ENCODE measurements around the gene PRKCA.
A peak's percentile ranks its signal among the peaks of the same experiment; 100 is the strongest.

The PRKCA gene

DNA sequence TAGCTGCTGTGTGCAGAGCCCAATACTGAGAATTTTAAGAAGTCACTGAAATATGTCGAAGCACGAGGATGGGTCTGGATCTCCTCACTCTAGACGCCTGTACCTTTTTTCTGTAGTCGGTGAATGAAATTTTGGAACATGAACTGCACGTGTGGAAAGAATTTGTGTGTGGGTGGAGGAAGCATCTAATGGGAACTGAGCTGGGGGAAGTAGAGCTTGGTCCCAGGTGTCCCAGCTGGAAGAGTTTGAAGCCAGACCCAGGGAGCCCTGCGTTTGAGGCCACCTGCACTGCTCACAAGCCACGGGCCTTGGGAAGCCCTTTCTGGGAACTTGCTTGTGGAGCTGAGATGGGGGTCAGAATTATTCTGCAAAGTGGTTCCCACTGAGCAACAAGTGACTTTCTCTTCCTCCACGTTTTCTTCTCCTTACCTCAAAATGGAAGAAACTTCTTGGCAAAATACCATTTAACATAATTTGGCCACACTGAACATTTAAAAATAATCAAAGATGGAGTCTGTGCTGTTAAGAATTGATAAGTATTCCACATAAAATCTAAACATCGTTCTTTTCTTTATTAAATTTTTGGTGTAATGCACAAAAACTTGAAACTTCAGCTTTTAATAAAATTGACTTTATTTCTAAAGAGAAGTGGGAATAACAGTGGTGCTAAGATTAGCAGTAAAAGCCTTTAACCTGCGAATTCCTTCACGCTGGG is 163.8 kb downstream of the PRKCA start:
- H3K9ac ChIP-seq (ENCODE audit: low read length) = no peak overlapping the region
- H3K36me3 ChIP-seq (ENCODE audit: insufficient read depth, low read length) = no peaks in the 10 kb centered on the region
- H3K4me1 ChIP-seq (ENCODE audit: insufficient read depth, low read length) = peaks cover 65% of the 10 kb centered on the region
- H3K27ac ChIP-seq (ENCODE audit: low read depth, low read length) = peak overlapping the region; percentile 70
- no peaks in the 10 kb centered on the region for H3K9me3 ChIP-seq (ENCODE audit: low read length)
- H3K4me3 ChIP-seq (ENCODE audit: low read depth in 1 of 2, low read length in 2 of 2) = no peak overlapping the region
- no peaks in the 10 kb centered on the region for H3K27me3 ChIP-seq (ENCODE audit: control insufficient read depth in 1 of 2, insufficient read depth in 2 of 2, low read length in 2 of 2)

DNA sequence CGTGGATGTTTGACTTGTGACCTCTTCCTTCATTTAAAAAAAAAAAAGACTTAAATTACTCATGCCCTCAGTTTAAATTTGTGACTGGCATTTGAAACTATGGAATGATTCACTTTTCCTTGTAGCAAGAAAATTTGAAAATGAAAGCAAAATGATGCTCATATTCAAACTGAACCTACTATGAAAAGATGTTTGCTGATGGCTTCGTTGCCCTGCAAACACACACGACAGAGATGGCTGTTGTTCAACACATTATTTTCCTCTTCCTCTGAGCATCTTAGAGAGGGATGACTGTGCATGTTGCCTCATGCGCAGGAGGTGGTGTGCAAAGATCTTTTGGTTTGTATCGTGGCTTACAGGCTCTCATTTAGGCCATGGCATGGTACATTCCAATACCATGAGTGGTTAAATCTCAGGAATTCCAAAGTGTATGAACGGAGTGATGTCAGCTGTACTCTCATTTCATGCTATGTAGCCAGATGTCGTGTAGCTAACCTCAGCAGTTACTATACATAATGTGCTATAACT is 164.5 kb downstream of the PRKCA start:
- peak overlapping the region; percentile 70 for H3K27ac ChIP-seq (ENCODE audit: low read depth, low read length)
- H3K36me3 ChIP-seq (ENCODE audit: insufficient read depth, low read length) = no peaks in the 10 kb centered on the region
- no peak overlapping the region for H3K9ac ChIP-seq (ENCODE audit: low read length)
- no peak overlapping the region for H3K4me3 ChIP-seq (ENCODE audit: low read depth in 1 of 2, low read length in 2 of 2)
- H3K9me3 ChIP-seq (ENCODE audit: low read length) = no peaks in the 10 kb centered on the region
- no peaks in the 10 kb centered on the region for H3K27me3 ChIP-seq (ENCODE audit: control insufficient read depth in 1 of 2, insufficient read depth in 2 of 2, low read length in 2 of 2)
- peaks cover 59% of the 10 kb centered on the region for H3K4me1 ChIP-seq (ENCODE audit: insufficient read depth, low read length)

DNA sequence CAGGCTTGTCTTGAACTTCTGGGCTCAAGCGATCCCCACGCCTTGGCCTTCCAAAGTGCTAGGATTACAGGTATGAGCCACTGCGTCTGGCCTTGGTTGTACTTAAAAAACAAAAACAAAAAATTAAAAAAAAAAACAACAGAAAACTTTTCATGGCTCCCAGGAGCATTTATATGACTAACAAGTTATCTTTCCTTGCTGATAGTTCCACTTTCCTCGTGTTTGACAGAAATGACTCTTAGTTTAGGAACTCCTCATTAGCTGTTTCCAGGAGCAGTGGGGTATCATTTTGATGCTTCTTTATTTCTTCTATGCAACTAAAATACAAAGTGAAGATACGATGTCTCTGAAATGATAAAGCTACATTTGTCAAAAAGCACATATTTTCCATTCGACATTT is 165.4 kb downstream of the PRKCA start:
- H3K4me1 ChIP-seq (ENCODE audit: insufficient read depth, low read length) = peaks cover 55% of the 10 kb centered on the region
- H3K36me3 ChIP-seq (ENCODE audit: insufficient read depth, low read length) = no peaks in the 10 kb centered on the region
- no peak overlapping the region for H3K27ac ChIP-seq (ENCODE audit: low read depth, low read length)
- no peak overlapping the region for H3K4me3 ChIP-seq (ENCODE audit: low read depth in 1 of 2, low read length in 2 of 2)
- H3K9me3 ChIP-seq (ENCODE audit: low read length) = no peaks in the 10 kb centered on the region
- no peaks in the 10 kb centered on the region for H3K27me3 ChIP-seq (ENCODE audit: control insufficient read depth in 1 of 2, insufficient read depth in 2 of 2, low read length in 2 of 2)
- H3K9ac ChIP-seq (ENCODE audit: low read length) = no peak overlapping the region

DNA sequence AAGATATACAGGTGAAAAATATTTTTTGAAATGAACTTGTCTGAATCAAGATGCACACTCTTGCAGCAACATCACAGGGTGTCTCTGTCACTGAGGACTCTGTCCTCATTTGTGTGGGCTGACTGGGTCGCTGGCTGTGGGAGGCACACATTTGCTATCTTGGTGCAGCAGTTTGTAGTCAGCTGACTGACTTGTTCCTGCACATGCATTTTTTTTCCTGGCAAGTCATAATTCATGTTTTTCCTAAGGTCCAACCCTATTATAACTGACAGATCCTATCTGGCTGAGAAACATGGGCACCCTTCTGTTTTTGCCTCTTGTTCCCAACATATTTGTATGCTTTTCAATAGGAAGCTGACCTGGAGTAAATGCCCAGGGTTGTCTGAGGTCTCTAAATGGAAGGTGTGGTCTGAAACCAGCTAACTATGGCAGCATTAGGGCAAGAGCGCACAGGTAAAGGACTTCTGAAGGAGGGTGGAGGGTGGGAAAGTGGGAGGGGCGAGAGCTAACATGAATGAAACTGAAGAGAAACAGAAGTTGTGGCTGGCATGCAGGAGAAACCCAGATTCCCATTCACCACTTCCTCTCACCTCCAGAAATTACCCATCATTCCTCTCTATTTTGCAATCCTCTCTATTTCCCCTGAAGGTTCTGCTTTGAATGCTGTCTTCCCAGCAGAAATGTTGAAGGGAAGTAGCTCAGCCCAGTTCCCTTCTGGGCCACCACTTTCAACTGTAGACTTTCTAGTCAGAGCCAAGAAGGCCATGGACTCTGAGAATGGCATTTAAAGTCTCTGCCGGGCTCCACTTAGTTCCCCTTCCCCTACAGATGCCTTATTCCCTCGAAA is 166.1 kb downstream of the PRKCA start:
- H3K4me1 ChIP-seq (ENCODE audit: insufficient read depth, low read length) = peaks cover 50% of the 10 kb centered on the region
- no peaks in the 10 kb centered on the region for H3K27me3 ChIP-seq (ENCODE audit: control insufficient read depth in 1 of 2, insufficient read depth in 2 of 2, low read length in 2 of 2)
- H3K36me3 ChIP-seq (ENCODE audit: insufficient read depth, low read length) = no peaks in the 10 kb centered on the region
- no peak overlapping the region for H3K27ac ChIP-seq (ENCODE audit: low read depth, low read length)
- no peak overlapping the region for H3K9ac ChIP-seq (ENCODE audit: low read length)
- no peak overlapping the region for H3K4me3 ChIP-seq (ENCODE audit: low read depth in 1 of 2, low read length in 2 of 2)
- H3K9me3 ChIP-seq (ENCODE audit: low read length) = no peaks in the 10 kb centered on the region

DNA sequence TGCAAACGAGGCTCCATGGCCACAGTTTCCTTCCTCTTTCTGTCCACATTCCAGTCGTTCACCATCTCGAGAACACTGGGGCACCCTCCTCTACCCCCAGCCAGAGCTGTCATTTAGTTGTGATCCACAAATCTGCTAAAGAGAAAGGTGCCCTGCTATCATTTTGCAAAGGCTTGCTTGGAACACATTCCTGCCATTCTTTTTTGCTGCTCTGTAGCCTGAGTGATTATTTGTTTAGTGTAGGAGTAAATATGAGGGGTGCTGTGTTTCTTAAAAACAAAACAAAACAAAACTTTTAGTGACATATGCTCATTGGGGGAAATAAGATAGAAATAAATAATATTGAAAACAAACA is 166.7 kb downstream of the PRKCA start:
- no peaks in the 10 kb centered on the region for H3K36me3 ChIP-seq (ENCODE audit: insufficient read depth, low read length)
- no peak overlapping the region for H3K27ac ChIP-seq (ENCODE audit: low read depth, low read length)
- no peak overlapping the region for H3K9ac ChIP-seq (ENCODE audit: low read length)
- H3K9me3 ChIP-seq (ENCODE audit: low read length) = no peaks in the 10 kb centered on the region
- H3K4me1 ChIP-seq (ENCODE audit: insufficient read depth, low read length) = peaks cover 50% of the 10 kb centered on the region
- no peaks in the 10 kb centered on the region for H3K27me3 ChIP-seq (ENCODE audit: control insufficient read depth in 1 of 2, insufficient read depth in 2 of 2, low read length in 2 of 2)
- H3K4me3 ChIP-seq (ENCODE audit: low read depth in 1 of 2, low read length in 2 of 2) = no peak overlapping the region

- Histone ChIP-seq H3K4me3 (ENCODE audit: low read depth in 1 of 2, low read length in 2 of 2) (no peak overlapping the region), H3K9me3 (ENCODE audit: low read length) (no peaks in the 10 kb centered on the region), H3K9ac (ENCODE audit: low read length) (no peak overlapping the region), H3K27me3 (ENCODE audit: control insufficient read depth in 1 of 2, insufficient read depth in 2 of 2, low read length in 2 of 2) (no peaks in the 10 kb centered on the region), H3K27ac (ENCODE audit: low read depth, low read length) (no peak overlapping the region), H3K36me3 (ENCODE audit: insufficient read depth, low read length) (no peaks in the 10 kb centered on the region), H3K4me1 (ENCODE audit: insufficient read depth, low read length) (peaks cover 50% of the 10 kb centered on the region)
These were observed 167.0 kb downstream of the PRKCA start for GRCh38 chr17:66469461-66469860.

DNA sequence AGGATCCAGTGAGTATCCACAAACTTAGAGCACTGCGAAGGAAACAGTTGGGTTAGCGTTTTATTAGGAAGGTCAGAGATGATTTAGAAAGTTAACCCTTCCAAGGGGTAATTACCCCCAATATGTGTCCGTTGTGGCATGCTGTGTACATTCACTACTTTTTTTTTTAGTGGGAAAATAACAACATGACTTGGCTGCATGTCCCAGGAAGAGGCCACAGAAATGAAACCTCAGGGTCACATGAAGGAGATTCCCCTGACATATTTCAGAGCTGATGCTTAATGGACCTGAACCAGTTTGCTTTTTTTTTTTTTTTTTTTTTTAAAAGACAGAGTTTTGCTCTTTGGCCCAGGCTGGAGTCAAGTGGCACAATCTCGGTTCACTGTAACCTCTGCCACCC is 167.5 kb downstream of the PRKCA start:
- H3K27ac ChIP-seq (ENCODE audit: low read depth, low read length) = no peak overlapping the region
- H3K4me1 ChIP-seq (ENCODE audit: insufficient read depth, low read length) = peaks cover 50% of the 10 kb centered on the region
- H3K27me3 ChIP-seq (ENCODE audit: control insufficient read depth in 1 of 2, insufficient read depth in 2 of 2, low read length in 2 of 2) = no peaks in the 10 kb centered on the region
- H3K4me3 ChIP-seq (ENCODE audit: low read depth in 1 of 2, low read length in 2 of 2) = no peak overlapping the region
- H3K36me3 ChIP-seq (ENCODE audit: insufficient read depth, low read length) = no peaks in the 10 kb centered on the region
- no peaks in the 10 kb centered on the region for H3K9me3 ChIP-seq (ENCODE audit: low read length)
- H3K9ac ChIP-seq (ENCODE audit: low read length) = no peak overlapping the region

- no peak overlapping the region for H3K9ac ChIP-seq (ENCODE audit: low read length)
- no peaks in the 10 kb centered on the region for H3K27me3 ChIP-seq (ENCODE audit: control insufficient read depth in 1 of 2, insufficient read depth in 2 of 2, low read length in 2 of 2)
- no peaks in the 10 kb centered on the region for H3K36me3 ChIP-seq (ENCODE audit: insufficient read depth, low read length)
- H3K27ac ChIP-seq (ENCODE audit: low read depth, low read length) = no peak overlapping the region
- H3K4me3 ChIP-seq (ENCODE audit: low read depth in 1 of 2, low read length in 2 of 2) = no peak overlapping the region
- H3K9me3 ChIP-seq (ENCODE audit: low read length) = no peaks in the 10 kb centered on the region
- H3K4me1 ChIP-seq (ENCODE audit: insufficient read depth, low read length) = peaks cover 32% of the 10 kb centered on the region
These were observed 169.7 kb downstream of the PRKCA start for GRCh38 chr17:66472123-66472522.

GRCh38 chr17:66474258-66474657 is 171.8 kb downstream of the PRKCA start:
- Histone ChIP-seq H3K27ac (ENCODE audit: low read depth, low read length) (no peak overlapping the region), H3K4me3 (ENCODE audit: low read depth in 1 of 2, low read length in 2 of 2) (no peak overlapping the region), H3K9me3 (ENCODE audit: low read length) (no peaks in the 10 kb centered on the region), H3K27me3 (ENCODE audit: control insufficient read depth in 1 of 2, insufficient read depth in 2 of 2, low read length in 2 of 2) (no peaks in the 10 kb centered on the region), H3K36me3 (ENCODE audit: insufficient read depth, low read length) (no peaks in the 10 kb centered on the region), H3K4me1 (ENCODE audit: insufficient read depth, low read length) (peaks cover 10% of the 10 kb centered on the region), H3K9ac (ENCODE audit: low read length) (no peak overlapping the region)

DNA sequence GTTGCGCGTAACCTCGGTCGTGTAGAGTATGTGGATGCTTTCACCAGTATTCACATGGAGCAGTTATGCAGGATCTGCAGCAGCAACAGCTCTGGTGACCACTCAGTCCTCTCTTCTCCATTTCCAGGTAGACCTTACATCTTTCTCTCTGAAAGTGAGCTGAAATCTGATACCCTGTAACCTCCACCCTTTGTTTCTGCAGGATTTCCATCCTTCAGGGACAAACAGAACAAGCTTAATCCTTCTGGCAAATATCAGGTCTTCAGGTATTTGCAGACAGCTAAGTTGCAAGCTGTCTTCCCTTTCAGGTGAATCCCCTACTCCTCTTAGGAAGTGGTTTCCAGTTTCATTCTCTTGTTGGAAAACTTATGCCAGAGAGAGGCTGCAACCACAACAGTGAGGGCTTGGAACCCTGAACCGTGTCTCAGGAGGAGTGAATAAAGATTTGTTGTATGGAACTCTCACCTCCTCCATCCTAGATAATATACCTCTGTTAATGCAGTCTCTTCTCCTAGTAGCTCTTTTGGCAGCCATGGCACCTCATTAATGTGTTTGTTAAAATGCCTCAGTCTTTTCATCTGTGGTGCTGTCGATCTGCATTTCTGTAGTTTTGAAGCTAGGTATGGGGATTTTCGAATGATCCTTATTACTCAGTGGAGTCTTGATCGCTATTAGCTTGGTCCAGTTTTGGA is 172.5 kb downstream of the PRKCA start:
- H3K9me3 ChIP-seq (ENCODE audit: low read length) = no peaks in the 10 kb centered on the region
- H3K9ac ChIP-seq (ENCODE audit: low read length) = no peak overlapping the region
- no peak overlapping the region for H3K4me3 ChIP-seq (ENCODE audit: low read depth in 1 of 2, low read length in 2 of 2)

GRCh38 chr17:66476014-66476413 is 173.6 kb downstream of the PRKCA start:
- Histone ChIP-seq H3K4me1 (ENCODE audit: insufficient read depth, low read length) (peaks cover 3% of the 10 kb centered on the region), H3K27me3 (ENCODE audit: control insufficient read depth in 1 of 2, insufficient read depth in 2 of 2, low read length in 2 of 2) (no peaks in the 10 kb centered on the region), H3K4me3 (ENCODE audit: low read depth in 1 of 2, low read length in 2 of 2) (no peak overlapping the region), H3K9ac (ENCODE audit: low read length) (no peak overlapping the region), H3K36me3 (ENCODE audit: insufficient read depth, low read length) (no peaks in the 10 kb centered on the region), H3K27ac (ENCODE audit: low read depth, low read length) (no peak overlapping the region), H3K9me3 (ENCODE audit: low read length) (no peaks in the 10 kb centered on the region)

More for the DNA sequence above, 172.5 kb downstream of the PRKCA start:
- Histone ChIP-seq H3K36me3 (ENCODE audit: insufficient read depth, low read length) (no peaks in the 10 kb centered on the region), H3K4me1 (ENCODE audit: insufficient read depth, low read length) (peaks cover 4% of the 10 kb centered on the region), H3K27me3 (ENCODE audit: control insufficient read depth in 1 of 2, insufficient read depth in 2 of 2, low read length in 2 of 2) (no peaks in the 10 kb centered on the region), H3K27ac (ENCODE audit: low read depth, low read length) (no peak overlapping the region)
